G401.6 (cell line): Measurements from ENCODE around the gene FITM2.
A peak's percentile ranks its signal among the peaks of the same experiment; 100 is the strongest.
"Not testable (repeated sequence)": the region's sequence is repeated elsewhere in the genome, so short reads cannot be mapped to it uniquely, and the experiment has no call there.

Source experiments
- FAIRE-seq: peaks from 2 replicates; lab custom pipeline; 2012; peaks lifted over from hg19 to GRCh38; lab: Jason Lieb, UNC

Gene FITM2

GRCh38 chr20:44310664-44311639 lies at the start of gene FITM2:
FITM2 (minus strand) TSS chr20:44311202; CDS start chr20:44311148, 54 bp downstream.
- peak; percentile 72 for FAIRE-seq

GRCh38 chr20:44360221-44360620 lies 49.2 kb upstream of the FITM2 start:
- no peak for FAIRE-seq

- no peak for FAIRE-seq
Measured at GRCh38 chr20:44358776-44359175, 47.8 kb upstream of the FITM2 start.

GRCh38 chr20:44357555-44358125 lies 46.6 kb upstream of the FITM2 start:
- FAIRE-seq = no peak

DNA sequence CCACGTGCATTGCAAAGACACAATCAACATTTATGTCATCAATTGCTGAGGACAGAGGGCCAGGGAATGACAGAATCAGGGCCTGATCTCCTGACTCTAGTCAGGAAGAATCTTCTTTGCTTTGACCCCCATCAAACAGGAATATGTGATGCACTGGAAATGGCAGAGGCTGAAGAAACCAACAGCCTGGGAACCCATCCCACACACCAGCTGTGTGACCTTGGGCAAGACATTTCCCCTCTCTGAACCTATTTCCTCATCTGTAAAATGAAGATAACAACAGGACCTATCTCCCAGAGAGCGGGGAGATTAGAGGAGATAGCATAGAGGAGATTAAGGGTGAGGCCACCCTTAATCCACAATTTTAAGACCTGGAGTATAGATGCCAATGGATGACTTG lies 46.0 kb upstream of the FITM2 start:
- FAIRE-seq = no peak

GRCh38 chr20:44356353-44356723 lies 45.3 kb upstream of the FITM2 start:
- FAIRE-seq = no peak

DNA sequence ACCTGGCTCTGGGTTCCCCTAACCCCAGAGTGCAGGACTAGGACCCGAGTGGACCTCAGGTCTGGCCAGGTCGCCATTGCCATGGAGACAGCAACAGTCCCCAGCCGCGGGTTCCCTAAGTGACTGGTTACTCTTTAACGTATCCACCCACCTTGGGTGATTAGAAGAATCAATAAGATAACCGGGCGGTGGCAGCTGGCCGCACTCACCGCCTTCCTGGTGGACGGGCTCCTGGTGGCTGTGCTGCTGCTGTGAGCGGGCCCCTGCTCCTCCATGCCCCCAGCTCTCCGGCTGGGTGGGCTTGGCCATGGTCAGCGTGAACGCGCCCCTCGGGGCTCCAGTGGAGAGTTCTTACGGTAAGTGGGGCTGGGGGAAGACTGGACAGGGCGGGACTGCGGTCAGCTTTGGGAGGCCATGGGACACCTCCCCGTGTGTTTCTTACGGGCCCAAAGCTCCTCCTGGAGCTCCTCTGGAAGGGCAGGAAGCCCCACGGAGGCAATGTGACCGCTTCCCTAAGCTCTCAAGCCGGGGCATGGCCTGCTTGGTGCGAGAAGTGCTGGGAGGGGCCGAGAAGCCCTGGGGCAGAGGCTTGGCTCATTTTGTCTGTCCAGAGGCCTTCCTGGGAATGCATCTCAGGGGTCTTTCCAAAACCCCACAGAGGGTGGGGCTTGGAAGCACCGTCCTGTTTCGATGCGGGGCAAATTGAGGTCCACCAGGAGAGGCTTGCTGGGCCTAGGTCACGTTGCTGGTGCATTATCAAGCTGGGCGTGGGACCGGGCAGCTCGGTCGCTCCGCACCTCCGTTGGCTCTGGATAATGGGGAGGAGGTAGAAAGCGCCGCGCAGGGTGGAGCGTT lies 44.7 kb upstream of the FITM2 start, which contains the start of gene HNF4A:
TSS of gene HNF4A (plus strand) at position 202 of the 855 bp plus-strand sequence. CDS start at position 308, 106 bp downstream.
- FAIRE-seq = no peak

DNA sequence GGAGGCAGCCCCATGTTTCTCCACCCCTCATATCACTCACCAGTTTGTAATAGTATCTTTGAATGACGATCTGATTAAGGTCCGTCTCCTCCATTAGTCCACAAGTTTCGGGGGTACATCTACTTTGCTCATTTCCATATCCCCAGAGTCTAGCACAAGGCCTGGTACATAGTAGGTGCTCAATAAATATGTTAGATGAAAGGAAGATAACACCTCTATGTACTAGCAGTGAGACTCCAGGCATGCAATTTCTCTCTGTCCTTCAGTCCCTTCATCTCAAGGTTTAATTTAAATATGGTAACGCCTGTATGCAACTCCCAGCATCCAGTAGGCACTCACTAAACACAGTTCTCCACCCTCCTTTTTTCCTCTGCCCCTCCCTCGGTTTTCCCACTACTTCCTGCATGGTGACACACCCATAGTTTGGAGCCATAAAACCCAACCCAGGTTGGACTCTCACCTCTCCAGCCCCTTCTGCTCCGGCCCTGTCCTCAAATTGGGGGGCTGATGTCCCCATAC lies 44.0 kb upstream of the FITM2 start:
- no peak for FAIRE-seq

DNA sequence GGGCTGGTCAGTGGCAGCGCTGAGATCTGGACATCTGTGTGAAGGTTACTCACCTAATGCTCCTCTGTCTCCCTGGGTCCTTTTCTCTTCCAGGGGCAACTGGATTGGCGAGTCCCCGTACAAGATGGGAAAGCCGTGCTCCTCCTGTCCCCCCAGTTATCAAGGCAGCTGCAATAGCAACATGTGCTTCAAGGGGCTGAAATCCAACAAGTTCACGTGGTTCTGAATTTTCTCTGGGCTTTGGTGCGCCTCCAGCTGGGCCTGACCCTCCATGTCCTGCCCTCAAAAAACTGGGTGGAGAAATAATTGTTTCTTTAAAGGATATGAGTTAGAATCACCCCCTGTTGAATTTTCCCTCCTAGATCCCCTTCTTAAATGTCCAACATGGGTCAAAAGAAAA lies 39.6 kb upstream of the FITM2 start:
- FAIRE-seq = no peak

DNA sequence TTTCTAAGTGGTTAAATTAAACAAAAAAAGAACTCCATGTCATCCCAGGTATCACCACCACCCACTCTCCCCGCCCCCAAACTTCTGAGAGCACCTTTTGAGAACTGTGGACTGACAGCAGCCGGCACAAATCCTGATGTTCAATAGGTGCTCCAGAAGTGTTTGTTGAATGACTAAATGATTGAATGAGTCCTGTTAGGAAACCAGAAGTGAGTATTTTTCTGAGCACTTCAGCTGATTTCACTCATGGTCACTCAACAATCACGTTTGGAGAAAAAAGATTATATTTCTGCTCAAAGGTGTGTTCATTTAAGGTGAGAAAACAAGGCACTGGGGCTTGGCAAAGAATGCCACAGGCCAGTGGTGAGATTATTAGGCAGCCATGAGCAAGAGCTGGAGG lies 38.3 kb upstream of the FITM2 start:
- FAIRE-seq = no peak

DNA sequence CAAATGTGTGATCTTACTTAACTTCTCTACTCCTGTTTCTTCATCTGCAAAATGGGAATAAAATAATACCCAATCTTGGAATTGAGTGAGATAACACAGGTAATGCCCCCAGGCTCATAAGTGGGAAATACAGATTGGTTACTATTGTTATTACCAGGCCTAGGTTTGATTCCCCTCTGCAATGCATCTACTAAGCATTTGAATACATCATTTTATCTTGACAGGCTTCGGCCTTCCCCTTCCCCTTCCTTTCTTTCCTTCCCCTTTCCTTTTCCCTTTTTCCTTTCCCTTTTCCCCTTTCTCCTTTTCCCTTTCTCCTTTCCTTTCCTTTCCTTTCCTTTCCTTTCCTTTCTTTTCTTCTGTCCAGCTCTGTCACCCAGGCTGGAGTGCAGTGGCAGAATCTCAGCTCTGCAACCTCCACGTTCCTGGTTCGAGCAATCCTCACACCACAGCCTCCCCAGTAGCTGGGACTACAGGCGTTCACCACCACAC lies 37.2 kb upstream of the FITM2 start:
- no peak for FAIRE-seq

GRCh38 chr20:44345941-44346340 lies 34.9 kb upstream of the FITM2 start:
- FAIRE-seq = not testable (repeated sequence)

- no peak for FAIRE-seq
Measured at GRCh38 chr20:44345147-44345546, 34.1 kb upstream of the FITM2 start.

- FAIRE-seq = no peak
Measured at GRCh38 chr20:44344723-44345122, 33.7 kb upstream of the FITM2 start.

DNA sequence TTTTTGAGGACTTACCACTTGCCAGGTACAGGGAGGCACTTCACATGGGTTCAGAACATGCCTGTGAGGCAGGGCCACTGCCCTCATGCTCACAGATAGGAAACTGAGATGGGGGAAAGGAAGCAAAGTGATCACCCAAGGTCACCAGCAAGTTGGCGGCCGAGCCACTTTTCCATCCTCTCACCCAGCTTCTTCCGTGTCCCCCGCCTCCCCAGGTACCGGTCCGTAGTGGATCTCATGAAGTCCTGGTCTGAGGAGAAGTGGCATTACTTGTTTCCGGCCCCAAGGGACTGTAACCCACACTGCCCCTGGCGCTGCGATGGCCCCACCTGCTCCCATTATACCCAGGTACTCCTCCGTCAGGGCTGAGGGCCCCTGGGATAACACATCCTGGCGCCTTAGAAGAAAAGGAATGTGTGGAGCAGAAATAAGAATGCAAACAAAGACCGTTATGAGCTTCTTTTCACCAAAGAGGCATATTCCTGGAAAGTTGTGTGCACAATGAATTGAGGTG lies 32.2 kb upstream of the FITM2 start:
- FAIRE-seq = no peak

DNA sequence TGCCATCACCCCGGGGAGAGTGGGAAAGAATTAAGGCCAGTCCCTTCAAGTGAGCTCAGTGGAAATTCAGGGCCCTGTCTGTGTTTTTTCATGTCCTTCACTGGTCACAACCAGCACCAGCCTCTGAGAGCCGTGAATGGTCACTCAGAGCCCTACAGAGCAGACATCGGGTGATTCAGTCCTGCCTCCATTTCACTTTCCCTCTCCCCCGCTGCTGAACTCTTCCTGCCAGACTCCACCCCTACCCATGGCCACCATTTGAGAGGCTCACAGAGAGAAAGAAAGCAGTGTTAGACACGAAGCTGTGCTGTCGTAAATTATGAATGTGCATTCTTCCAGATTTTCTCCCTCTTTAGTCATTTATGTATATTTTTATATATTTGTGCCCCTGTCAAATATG lies 31.2 kb upstream of the FITM2 start:
- no peak for FAIRE-seq

DNA sequence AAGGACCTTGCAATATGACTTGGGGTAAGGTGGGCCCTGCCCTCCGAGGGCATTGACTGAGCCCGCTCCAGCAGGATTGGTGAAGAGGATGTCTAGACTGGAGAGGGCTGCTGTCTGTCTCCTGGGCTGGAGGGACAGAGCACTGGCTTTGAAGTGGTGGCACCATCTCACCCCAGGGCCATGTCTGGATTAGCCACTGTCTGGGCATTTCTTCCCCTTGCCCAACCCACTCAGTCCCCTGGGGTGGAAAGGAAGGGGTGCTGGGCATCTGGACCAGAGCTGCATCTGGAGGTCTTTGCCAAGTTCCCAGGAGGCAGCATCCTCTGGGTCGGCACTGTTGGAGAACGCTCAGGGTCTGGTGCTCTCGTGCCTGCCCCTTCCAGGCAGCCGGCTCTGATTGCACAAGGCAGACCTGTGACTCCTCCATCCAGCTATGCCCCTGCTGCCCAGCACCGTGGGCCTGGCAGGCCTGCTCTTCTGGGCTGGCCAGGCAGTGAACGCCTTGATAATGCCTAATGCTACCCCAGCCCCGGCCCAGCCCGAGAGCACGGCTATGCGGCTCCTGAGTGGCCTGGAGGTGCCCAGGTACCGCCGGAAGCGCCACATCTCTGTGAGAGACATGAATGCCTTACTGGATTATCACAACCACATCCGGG lies 25.9 kb upstream of the FITM2 start, which contains the start of gene R3HDML:
TSS of gene R3HDML (plus strand) at position 319 of the 656 bp plus-strand sequence. CDS start at position 434, 115 bp downstream.
- FAIRE-seq = no peak

- no peak for FAIRE-seq
Measured at GRCh38 chr20:44336086-44336485, 25.1 kb upstream of the FITM2 start.

DNA sequence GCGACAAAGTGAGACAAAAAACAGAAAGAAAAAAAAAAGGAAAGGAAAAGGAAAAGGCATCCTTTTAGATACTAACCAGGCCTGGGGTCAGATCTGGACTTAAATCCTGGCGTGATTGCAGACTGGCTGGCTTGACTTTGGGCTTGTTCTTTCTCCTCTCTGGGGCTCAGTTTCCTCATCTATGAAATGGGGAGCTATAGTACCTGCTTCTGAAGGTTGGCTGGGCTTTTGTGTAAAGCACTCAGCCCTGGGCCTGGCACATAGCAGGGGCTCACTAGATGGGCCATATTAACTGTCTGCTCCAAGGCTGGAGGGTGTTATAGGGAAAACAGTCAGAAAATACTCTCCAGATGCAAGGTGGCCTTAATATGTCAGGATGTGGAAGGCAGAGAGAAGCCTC lies 24.7 kb upstream of the FITM2 start:
- FAIRE-seq = no peak

DNA sequence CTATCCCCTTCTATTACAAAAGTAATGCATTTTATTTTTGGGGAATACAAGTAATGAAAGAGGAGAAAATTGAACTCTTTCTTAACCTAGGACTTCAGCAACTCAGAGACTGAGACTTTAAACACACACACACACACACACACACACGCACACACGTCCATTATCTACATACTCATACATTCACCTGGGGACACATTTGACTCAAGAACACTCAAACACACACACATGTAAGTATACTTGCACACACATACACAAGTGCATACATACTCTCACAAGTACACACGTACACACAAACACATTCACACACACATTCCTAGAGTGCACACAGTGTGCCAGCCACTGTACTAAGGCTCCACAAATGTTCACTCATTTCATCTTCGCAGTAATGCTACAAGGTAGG lies 23.7 kb upstream of the FITM2 start:
- FAIRE-seq = no peak

DNA sequence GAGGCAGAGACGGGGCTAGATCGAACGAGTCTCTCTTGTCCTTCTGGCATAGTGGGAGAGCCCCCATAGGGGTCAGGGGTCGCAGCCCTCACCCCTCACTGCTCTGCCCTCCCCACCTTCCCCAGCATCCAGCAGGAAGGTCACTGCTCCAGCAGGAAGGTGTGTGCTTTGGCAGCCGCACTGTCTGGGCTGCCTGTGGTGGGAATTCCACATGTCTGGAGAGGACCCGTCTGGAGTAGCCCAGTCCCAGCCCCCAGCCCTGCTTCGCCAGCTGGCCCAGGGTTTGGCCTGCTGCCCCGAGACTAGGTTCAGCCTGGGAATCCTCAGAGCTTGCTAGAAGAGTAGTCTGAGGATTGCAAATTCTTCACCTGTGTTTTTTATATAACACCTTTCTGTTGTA lies 23.3 kb upstream of the FITM2 start:
- FAIRE-seq = no peak
